ENCODE data around the gene ZNF385C.
A peak's percentile ranks its signal among the peaks of the same experiment; 100 is the strongest.
"Not testable (repeated sequence)": the region's sequence is repeated elsewhere in the genome, so short reads cannot be mapped to it uniquely, and the experiment has no call there.

The ZNF385C gene

DNA sequence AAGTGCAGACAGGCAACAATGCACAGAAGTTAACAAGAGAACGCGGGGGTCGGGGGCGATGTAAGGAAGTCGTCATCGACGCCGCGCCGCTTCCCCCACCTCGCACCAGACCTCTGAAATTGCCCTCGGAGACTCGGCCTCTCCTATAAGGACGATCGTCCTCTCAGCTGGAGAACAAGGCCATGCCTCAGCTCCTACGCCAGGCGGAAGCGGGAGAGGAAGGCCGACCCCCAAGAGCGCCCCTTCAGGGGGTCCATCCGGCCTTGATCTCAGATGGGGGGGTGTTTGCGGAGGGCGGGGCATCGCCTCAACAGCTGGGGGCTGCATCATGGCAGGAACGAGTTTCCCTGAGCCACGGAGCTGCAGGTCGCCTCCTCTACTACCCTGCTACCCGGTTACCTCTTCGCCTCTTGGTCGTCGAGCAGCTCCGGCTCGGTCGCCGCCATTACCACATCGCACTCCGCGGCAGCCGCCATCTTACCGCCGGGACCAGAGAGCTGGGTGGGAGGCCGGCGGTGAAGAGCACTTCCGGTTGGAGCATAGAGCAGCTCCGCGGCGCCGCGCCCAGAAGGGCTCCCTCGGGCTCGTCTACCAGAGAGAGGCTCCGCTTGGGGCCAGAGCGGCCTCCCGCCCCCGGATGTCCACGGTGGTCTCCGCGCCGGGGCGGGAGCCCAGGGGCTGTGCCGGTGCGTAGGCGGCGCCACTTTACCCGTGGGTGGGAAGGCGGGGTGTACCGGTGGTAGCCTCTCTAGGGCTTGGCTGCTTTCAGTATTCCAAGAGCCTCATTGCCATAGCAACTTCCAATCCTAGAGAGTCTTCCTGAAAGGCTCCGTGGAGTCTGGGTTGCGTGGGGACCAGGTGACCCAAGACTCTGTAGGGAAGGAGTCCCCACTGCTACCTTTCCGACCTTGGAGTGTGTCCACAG is 81.1 kb downstream of the ZNF385C start, which contains the start of gene DNAJC7:
DNAJC7 (minus strand) TSS at position 499 of the 925 bp plus-strand sequence; CDS start at position 476, 23 bp downstream.
- peak; percentile 56 for DNase-seq

DNA sequence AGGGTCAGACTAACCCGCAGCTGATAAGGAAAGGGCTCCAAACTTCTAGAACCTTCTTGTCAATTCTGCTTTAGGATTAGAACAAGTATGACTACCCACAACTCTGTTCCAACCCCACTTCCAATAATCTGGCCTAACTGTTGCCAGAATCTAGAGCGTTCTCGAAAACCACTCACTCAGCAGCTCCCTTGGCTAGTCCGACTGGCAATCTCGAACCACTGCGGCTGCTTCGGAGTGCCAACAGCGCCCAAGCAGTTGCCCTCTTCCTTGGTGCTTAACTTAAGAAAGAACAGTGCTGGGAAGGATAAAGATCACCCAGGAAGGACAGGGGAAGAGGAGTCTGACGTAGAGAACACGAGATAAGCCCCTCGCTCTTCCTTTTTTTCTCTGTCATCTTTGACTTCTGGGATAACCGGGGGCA is 81.9 kb downstream of the ZNF385C start:
- no peak for DNase-seq

DNA sequence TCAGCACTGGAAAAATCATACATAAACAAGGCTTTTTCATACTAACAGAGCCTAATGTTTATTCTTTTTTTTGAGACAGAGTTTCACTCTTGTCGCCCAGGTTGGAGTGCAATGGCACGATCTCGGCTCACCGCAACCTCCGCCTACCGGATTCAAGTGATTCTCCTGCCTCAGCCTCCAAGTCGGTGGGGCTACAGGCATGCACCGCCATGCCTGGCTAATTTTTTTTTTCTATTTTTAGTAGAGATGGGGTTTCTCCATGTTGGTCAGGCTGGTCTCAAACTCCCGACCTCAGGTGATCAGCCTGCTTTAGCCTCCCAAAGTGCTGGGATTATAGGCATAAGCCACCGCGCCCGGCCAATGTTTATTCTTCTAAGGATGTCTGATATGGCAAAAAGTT is 84.5 kb downstream of the ZNF385C start:
- DNase-seq, result not testable (repeated sequence)

DNA sequence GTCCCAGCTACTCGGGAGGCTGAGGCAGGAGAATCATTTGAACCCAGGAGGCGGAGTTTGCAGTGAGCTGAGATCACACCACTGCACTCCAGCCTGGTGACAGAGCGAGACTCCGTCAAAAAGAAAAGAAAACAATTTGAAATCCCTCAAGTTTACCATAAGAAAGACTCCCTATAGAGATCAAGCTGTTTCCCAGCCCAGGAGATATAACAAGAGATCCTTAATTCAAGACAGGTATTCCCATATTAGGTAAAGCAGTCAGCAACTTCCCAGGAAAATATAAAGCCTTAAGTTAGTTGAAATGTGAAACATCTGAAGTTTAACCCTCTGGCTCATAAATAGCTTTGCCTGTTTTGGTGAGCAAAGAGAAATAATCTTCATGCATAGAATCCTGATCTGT is 85.9 kb downstream of the ZNF385C start:
- not testable (repeated sequence) for DNase-seq

DNA sequence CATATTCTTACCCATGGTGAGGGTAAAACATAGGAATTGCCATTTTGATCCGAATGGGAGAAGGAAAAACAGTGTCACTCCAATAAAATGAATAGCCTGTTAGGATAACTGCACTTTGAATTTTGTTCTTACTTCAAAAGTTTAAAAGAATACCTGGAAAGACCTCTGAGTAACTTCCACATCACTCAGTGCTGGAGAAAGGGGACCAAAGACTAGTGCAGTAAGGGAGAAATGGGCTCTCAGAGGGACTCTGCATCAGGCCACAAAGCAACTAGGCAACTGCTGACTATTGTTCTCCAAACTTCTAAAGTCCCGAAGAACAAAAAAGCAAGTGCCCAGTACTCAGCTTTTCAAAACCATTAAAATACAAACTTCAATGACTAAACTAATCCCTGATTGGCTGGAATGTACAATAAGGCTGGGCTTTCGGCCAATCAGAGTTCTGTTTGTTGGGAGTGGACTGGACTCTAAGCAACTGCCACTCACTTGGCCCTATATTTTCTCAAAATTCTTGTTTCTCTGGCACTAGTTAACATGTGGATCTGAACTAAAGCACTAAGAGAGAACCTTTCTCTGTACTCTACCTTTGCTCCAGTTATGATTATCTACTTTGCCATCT is 87.3 kb downstream of the ZNF385C start:
- no peak for DNase-seq

DNA sequence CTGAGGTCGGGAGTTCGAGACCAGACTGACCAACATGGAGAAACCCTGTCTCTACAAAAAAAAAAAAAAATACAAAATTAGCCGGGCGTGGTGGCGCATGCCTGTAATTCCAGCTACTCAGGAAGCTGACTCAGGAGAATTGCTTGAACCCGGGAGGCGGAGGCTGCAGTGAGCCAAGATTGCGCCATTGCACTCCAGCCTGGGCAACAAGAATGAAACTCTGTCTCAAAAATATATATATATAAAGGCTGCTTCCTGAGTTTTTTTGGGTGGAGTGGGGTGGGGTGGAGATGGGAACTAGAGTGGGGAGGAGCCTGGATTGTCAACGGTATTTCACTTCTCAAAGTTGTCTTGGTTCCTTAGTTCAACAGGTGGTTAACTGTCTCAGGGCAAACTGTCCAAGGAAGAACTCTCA is 88.0 kb downstream of the ZNF385C start:
- not testable (repeated sequence) for DNase-seq

DNA sequence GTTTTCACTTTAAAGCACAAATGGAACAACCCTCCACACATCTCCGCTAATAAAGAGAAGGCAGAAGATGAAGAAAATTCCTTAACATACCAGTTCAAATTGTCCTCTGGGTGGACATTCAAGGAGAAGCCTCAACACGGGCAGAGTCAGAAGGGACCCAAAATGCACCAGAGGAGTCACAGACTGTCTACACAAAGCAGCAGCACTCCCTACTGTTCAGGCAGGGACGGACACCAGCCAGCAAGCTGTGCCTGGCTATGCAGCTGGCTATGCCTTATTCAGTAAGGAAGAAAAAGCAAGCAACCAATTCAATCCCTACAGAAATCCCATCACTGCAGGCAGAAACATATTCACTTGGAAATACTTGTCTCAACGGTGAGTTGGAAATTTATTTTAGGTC is 89.1 kb downstream of the ZNF385C start:
- DNase-seq, result no peak

DNA sequence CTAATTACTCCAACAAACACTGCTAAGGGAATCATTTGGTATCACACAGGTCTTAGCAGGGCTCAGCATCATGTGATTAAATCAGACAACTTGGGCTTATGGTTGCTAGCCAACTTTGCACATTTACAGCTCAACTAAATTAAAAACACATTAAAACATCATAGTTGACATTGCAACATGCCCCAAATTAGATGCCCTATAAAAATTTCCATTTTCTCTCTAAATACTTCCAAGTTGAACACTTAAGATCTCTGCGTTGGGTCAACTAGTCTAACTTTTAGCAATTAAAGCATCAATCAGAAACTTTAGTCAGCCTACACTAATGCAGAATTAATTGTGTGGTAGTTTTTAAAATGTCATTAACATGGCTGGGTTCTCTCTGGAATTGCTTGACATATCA is 93.1 kb downstream of the ZNF385C start:
- no peak for DNase-seq

DNA sequence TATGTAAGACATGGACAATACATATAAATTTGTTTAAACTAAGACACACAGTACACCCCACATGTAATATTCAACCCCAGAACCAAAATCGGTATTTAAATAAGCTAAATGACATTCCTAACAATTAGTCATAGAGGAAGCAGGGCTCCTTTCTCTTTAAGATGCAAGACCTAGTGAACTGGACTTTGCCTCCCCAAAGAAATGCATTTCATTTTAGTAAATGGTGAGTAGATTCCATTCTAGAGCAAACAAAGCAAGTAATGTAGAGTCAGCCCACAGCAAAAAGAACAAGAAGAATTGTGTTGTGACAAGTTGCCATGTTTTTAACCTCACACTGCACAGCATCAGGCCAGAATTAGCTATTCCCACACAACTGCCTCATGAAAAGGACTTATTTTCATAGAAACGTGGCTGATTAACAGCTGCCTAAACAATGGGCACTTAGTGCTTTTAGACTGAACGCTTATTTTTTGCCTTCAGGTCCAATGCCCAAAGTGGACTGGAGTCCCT is 95.4 kb downstream of the ZNF385C start:
- DNase-seq, result no peak

DNA sequence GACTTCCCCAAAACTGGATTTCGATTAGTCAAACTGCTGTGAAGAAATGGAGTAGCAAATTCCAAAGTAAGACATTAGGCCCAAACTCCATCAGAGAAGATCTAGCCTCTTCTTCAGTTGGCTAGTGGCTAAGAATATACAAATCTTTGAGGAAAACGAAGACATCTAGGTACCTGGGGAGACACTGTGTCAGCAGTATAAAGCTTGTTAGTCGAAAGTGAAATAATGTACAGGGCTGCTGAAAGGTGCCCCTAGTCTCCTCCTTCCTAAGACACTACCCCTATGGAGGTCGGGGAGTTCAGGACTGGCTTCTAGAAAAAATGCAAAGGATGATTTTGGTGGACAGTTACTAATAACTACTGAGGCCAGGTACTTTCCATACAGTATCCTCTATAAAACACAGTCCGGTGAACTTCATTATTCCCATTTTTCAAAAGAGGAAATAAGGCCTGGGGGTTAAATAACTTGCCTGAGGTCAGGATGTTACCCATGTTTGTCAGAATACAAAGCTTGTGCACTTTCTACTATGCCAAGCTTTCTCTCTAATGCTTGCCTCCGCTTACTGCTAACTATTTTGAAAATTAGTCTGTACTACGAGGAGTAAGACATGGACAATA is 96.0 kb downstream of the ZNF385C start:
- DNase-seq, result no peak

DNA sequence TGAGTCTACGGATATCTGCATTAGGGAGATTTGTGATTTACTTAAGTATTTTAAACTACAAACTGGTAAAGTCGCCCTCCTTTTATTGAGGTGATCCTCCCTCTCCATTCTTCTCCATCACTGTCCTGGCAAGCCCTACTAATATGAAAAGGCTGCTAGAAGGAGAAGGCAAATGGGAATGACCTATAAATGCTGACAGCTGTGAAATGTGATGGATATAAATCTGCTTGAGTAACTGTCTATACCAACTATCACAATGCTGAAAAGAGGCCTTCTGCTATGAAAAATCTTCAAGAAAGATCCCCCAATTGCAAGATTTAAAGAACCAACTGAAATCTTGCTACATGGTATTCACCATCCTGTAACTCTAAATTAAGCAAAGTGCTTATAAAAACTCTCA is 96.5 kb downstream of the ZNF385C start:
- DNase-seq, result no peak

DNA sequence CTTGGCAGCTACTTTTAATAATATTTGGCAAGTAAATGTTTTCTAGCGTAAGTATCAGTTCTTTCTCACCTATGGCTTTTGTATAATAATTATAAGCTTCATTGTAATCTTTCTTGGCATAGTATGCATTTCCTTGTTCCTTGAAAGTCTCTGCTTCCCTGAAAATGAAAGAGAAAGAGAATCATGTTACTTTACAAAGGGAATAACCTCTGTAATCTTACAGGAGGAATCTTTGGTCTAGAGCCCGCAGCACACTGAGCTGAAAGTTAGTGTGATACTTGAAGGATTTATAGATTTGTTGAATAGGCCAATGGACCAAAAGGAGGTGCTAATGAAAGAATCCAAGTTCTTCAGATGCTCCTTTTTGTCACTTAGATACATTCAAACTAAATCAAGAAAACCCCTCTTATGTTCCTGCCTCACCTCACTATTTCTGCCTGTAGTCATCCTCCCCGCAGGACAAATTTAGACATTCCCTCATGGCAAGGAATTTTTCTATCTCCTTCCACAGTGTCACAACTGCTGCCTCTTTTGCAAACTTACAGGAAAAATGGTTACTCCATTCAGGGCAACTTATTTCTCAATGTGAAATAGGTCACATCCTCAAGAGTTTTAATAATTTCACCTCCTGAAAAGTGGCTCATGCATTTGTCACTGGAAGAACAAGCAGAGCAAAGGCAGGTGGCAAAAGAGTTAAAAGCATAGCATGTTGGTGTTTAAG is 97.7 kb downstream of the ZNF385C start:
- no peak for DNase-seq

DNA sequence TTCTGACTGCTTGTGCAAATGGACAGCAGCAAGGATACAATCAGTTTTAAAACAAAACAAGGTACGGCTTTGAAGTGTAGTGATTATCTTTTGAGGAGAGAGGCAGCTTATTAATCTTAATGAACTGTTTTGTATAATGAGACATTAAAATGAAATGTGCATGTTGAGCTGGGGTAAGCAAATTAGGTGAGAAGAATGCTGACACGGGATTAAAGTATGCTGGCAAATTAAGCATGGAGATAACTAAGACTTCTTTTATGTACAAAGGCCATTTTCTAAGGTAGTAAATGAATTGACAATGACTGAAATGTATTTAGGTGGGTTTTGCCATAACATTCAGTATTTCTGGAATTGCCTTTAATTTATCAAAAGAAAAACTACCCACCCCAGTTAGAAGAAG is 99.8 kb downstream of the ZNF385C start:
- no peak for DNase-seq

DNA sequence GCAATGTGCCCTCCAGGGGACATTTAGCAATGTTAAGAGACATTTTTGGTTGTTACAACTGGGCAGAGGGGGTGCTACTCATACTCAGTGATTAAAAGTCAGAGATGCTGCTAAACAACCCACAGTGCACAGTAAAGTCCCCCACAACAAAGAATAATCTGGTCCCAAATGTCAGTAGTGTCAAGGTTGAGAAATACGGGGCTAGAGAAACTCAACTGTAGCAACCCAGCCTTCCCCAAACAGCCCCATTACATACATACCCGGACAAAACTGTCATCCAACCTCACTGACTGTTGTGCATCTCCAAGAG is 101.5 kb downstream of the ZNF385C start:
- DNase-seq, result no peak

DNA sequence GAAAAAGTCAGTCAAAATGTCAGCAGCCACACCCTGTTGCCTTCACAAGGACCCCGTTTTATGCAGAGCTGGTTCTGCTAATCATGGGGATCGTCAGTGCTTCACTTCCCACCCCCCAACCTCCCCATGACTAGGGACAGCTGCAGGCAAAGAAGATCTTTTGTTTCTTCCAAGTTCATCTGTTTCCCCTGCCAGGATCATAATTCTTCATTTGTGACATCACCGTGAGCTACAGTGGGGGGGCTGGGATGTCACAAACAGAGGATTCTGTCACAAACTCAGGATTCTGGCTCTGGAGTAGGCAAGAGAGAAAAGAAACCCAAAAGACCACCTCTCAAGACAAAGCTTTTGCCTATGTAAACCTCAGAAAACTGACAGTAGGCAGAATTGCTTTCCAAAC is 105.7 kb downstream of the ZNF385C start:
- DNase-seq, result no peak

DNA sequence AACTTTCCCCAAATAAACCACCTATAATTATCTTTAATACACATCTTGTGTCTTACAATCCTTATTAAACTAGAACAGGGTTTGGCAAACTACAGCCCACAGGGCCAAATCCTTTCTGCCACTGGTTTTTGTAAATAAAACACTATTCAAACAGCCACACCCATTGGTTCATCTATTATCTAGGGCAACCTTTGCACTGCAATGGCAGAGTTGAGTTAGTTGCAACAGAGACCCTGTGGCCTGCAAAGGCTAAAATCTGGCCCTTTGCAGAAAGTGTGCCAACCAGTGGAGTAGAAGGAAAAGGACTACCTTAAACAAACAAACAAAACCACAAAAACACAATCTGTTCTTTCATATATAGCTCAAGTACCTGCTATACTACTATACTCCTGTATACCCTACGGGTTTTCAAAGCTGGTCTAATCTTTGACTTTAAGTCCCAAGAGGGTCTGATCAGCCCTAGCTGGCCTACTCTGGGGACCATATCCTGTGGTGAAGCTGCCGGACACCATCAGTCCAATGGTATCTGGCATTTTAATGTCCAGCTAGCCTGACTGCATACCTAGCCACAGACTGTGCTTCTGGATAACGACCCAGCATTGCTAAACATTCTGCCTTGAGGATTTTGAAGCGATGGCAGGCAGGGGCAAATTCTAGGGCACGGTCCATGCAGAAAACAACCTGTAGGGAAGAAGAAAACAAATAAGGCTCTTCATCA is 108.4 kb downstream of the ZNF385C start:
- no peak for DNase-seq

DNA sequence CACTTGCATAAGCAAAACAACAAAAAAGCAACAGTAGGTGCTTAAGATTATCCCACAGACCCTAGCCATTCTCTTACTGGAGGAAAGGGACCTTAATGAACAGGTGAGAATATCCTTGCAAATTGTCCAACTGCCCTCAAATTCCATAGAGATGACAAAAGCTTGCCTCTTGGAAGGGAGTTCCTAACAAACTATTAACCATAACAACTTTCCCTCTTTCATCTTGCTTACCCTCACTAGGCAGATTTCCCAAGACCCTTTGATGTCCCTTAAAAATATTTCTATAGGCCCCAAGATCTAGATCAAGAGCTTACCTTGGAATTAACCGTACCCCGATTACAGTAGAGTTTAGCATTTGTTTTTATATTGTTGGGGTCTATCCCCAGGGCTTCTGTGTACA is 109.9 kb downstream of the ZNF385C start:
- DNase-seq, result no peak

DNA sequence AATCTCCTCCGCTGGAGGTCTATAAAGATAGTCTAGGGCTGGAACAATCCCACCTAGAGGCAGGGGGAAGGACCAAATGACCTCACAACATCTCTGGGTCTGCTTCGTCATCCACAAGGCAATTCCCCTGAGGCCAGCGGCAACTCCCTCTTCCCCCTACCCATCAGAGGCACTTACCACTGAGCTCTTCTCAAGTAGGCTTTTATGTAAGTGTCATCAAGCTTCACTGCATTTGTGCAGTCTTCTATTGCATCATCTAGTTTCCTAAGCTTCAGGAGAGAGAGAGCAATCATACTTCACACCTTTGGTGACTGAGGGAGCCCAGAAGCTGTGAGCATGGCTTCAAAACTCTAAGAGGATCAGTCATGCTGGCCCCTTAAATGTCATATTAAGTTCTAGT is 110.6 kb downstream of the ZNF385C start:
- DNase-seq, result no peak

DNA sequence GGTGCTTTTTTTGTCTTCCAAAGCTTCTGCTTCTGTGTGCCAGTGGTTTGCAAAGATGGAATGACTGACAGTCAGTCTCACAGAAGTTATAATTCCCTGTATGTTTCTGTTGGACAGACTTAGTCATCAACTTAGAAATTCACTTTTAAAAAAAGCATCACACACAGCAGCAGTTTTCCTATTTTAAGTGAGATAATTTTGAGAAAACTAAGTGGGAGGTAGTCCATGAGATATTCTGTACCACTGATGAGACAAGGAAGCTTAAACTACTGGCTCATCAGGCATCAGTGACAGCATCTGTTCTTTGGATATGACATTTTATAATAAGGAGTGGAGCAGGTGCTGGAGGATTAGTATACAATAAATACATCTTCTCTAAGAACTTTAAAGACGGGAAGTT is 111.6 kb downstream of the ZNF385C start:
- no peak for DNase-seq

DNA sequence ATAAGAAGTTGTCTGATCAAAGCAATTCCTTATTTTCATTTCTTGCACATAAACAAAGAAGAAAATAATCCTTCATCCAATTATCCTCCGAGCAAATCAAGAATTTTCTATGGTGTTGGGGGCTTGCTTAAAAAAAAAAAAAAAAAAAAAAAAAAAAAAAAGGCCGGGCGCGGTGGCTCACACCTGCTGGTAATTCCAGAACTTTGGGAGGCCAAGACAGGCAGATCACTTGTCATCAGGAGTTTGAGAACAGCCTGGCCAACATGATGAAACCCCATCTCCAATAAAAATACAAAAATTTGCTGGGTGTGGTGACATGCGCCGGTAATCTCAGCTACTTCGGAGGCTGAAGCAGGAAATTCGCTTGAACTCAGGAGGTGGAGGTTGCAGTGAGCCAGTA is 112.4 kb downstream of the ZNF385C start:
- no peak for DNase-seq

DNA sequence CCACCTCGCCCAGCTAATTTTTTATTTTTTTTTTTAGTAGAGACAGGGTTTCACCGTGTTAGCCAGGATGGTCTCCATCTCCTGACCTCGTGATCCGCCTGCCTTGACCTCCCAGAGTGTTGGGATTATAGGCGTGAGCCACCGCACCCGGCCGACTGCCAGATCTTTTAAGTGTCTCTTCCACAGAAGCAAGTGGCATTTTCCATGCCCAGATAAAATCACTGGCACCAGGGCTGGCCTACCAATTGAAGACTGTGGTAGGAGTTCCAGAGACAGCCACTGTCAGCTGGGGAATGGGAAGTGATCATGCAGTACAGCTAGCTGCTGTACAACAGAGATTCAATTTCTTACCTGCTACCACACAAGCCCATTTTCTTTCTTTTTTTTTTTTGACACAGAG is 113.8 kb downstream of the ZNF385C start:
- DNase-seq, result no peak

DNA sequence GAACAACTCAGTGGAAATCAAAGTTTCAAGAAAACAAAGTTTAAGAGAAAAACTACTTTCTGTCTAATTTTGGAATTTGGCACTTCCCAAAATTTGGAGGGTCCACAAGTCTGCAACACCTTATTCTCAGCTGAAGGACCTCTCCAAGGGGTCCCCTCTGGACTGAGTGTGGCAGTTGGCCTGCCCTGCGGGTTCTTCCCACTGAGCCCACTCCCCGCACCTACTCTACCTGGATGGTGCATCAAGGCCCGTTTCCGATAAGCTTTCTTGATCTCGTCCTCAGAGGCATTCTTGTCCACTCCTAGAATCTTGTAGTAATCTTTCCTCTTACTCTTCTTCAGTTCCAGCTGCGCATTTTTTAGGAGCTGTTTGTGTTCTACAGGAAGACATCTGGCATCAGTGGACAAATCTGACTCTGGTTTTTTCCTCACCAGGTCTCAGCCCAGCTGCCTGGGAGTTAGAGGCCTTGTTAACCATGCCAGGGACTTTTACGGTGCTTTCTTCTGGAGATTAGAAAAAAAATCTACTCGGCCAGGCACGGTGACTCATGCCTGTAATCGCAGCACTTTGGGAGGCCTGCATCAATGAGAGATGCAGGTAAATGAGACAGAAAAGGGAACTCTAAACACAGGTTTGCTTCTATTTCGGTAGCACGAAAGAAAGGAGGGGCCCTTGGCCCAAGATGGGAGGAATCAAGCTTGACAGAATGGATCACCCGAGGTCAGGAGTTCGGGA is 116.1 kb downstream of the ZNF385C start:
- no peak for DNase-seq

All from GOT3 (cell line).